GM19043 (cell line): ENCODE results near the gene KIF26B.
"Not testable (repeated sequence)": the region's sequence is repeated elsewhere in the genome, so short reads cannot be mapped to it uniquely, and the experiment has no call there.

Experiments
- ATAC-seq: cut with Tn5 transposase; IDR thresholded peaks from one replicate; pipeline ENCODE4 v1.9.1; 2021; ENCODE audit warnings: low read depth; ENCODE audit not compliant: unreplicated experiment

KIF26B gene

DNA sequence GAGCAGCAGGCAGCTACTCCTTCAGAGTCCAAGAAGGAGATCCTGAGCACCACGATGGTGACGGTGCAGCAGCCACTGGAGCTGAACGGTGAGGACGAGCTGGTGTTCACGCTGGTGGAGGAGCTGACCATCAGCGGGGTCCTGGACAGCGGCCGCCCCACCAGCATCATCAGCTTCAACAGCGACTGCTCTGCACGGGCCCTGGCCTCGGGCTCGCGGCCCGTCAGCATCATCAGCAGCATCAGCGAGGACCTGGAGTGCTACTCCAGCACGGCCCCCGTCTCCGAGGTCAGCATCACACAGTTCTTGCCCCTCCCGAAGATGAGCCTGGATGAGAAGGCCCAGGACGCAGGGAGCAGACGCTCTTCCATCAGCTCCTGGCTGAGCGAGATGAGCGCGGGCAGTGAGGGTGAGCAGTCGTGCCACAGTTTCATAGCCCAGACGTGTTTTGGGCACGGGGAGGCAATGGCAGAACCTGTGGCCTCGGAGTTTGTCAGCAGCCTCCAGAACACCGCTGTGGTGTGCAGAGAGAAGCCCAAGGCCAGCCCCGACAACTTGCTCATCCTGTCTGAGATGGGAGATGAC is 531.8 kb downstream of the KIF26B start:
- no peak for ATAC-seq

DNA sequence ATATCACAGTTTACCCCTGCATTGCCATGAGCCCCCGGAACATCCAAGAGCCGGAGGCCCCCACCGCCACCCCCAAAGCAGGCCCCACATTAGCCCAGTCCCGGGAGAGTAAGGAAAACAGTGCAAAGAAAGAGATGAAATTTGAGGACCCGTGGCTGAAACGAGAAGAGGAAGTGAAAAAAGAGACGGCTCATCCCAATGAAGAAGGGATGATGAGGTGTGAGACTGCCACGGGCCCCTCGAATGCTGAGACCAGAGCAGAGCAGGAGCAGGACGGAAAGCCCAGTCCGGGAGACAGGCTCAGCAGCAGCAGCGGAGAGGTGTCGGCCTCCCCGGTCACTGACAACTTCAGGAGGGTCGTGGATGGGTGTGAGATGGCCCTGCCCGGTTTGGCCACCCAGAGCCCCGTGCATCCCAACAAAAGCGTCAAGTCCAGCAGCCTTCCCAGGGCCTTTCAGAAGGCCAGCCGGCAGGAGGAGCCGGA is 532.4 kb downstream of the KIF26B start:
- ATAC-seq: no peak

DNA sequence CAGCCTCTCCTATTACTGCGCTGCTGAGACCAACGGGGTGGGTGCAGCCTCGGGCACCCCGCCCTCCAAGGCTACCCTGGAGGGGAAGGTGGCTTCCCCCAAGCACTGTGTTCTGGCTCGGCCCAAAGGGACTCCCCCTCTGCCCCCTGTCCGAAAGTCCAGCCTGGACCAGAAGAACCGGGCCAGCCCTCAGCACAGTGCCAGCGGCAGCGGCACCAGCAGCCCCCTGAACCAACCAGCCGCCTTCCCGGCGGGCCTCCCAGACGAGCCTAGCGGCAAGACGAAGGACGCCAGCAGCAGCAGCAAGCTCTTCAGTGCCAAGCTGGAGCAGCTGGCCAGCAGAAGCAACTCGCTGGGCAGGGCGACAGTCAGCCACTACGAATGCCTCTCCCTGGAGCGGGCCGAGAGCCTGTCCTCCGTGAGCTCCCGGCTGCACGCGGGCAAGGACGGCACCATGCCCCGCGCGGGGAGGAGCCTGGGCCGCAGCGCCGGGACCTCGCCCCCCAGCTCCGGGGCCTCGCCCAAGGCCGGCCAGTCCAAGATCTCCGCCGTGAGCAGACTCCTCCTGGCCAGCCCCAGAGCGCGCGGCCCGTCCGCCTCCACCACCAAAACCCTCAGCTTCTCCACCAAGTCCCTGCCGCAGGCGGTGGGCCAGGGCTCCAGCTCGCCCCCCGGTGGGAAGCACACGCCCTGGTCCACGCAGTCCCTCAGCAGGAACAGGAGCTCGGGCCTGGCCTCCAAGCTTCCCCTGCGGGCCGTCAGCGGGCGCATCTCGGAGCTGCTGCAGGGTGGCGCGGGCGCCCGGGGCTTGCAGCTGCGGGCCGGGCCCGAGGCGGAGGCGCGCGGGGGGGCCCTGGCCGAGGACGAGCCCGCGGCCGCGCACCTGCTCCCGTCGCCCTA is 533.1 kb downstream of the KIF26B start:
- no peak for ATAC-seq

DNA sequence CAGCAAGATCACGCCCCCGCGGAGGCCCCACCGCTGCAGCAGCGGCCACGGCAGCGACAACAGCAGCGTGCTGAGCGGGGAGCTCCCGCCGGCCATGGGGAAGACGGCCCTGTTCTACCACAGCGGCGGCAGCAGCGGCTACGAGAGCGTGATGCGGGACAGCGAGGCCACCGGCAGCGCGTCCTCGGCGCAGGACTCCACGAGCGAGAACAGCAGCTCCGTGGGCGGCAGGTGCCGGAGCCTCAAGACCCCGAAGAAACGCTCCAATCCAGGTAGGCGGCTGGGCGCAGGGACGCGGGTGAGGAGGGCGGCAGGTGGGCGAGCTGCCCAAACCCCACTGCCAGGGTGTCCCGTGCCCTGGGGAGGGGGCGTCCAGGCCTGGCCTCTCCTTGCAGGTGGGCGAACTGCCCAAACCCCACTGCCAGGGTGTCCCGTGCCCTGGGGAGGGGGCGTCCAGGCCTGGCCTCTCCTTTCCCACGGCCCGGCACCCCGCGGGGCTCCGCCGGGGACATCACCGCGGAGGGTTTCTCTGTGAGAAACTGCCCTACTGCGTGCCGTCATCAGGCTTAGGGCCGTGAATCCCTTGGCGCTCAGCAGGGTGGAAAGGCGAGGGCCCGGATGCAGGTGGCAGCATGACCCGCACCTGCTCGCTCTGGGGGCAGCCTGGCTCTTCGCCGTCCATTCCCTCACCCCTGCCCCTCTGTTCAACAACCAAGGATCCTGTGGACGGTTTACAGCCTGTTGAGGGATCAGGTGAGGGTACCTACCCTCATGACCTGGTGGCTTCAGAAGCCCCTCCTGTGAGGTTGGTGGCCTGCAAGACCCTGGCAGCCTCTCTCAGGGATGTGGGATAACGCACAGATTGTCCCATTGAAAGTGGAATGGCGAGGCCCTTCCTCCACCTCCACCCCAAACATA is 534.0 kb downstream of the KIF26B start:
- ATAC-seq: no peak

DNA sequence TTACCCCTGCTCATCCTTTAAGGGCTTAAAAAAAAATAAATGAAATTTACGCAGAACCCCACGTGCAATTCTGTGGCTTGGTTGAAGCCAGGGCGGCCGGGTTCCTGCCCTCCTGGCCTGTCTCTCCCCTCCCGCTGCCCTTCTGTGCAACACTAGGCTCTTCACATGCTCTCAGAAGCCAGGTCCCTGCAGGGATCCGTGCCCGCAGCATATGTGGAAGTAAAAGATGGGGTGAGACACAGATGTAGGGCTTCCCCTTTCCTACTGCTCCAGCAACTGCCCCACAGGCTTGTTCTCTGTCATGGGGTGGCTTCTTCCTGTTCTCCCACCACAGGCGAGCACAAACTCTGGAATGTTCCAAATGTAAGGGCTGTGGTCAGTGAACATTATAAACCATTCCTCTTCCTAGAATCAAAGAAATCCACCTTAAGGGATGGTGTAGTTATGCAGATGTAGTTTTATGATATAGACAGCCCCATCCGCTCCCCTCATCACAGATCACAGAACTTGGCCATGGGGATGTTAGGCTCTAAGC is 535.4 kb downstream of the KIF26B start:
- ATAC-seq: no peak

DNA sequence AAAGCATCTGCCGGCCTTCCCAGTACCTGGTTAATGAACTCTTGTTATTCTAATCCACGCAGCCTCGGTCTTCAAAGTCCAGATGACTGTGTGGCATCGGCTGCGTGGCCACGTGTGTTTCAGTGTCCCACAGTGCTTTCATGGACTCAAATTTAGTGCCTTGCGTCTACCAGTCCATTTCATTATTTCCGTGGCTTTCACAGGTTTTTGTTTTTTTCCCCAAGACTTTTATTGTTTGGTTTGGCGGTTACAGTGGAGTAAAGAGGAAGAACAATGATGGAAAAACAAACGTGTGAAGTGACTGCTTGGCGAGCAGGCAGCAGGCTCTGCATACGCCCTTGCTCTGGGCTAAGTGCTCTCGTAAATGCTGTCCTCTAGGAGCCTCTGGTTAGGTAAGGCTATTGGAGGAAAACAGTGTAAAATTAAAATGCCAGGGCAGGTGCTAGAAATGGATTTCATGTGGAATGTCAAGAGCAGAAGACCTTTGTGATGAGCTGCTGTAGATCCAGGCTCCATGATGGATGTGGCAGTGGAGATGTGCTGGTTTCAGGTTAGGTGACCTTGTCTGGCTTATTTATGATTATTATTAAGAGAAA is 536.3 kb downstream of the KIF26B start:
- ATAC-seq: no peak

DNA sequence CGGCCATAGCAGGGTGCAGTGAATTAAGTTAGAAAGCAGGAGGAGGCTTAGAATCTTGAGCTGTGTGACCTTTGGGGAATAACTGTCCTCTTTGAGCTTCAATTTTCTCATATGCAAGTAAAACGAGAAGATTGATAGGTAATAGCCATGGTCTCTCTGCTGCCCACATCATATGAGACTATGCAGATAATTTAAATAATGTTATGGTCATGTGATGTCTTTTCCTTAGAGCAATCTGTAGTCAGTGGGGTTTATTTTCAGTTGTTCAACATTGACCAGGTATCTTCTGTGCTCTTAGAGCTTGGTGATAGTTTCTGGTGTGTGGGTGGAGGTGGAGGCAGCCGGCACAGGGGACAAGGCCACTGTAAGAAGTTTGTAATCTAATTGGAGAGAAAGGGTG is 537.1 kb downstream of the KIF26B start:
- ATAC-seq: no peak

DNA sequence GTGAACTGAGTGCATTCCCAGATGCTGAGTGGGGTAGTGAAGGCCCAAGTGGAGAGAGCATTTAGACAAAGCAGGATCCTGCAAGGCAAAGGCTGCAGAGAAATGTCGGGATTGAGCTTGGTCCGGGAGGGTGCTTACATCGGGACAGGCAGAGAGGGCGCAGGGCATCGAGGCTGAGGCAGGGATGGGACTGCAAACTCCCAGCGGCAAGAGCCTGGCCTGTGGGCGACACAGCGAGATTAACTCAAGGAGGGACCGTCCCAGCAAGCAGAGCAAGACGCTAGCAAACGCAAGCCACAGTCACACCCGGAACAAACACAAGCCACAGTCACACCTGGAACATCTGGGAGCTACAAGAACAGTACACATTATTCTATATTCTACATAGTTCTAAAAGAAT is 537.5 kb downstream of the KIF26B start:
- no peak for ATAC-seq

DNA sequence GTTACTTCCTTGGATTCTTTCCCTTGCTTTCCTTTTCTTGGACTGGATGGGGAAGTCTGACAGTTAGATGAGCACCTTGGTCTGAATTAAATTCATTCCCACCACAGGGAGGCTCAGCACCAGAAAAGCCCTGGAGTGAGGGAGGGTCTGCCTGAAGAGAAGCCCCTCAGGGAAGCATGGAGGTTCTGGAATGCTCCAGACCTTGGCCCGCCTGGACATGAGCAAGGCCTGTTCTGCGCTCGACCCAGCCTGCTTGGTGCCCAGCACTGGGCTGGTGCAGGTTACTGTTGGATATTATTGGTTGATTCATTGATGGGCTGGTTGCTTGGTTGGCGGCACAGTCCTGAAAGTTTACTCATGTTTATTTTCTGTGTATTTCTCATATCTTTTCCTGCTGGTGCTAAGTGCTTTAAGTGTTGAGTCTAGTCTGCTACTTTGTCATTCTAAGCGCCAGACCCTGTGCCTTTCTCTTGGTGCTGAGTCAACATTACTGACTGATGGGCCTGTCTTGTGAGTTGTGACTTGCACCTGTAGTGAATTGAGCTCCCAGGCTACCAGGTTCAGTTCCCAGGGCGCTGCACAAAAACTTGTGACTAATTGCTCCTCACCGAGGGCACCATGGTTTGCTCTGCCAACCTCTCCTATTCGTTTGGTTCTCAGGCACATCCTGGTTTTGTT is 538.5 kb downstream of the KIF26B start:
- ATAC-seq: no peak

DNA sequence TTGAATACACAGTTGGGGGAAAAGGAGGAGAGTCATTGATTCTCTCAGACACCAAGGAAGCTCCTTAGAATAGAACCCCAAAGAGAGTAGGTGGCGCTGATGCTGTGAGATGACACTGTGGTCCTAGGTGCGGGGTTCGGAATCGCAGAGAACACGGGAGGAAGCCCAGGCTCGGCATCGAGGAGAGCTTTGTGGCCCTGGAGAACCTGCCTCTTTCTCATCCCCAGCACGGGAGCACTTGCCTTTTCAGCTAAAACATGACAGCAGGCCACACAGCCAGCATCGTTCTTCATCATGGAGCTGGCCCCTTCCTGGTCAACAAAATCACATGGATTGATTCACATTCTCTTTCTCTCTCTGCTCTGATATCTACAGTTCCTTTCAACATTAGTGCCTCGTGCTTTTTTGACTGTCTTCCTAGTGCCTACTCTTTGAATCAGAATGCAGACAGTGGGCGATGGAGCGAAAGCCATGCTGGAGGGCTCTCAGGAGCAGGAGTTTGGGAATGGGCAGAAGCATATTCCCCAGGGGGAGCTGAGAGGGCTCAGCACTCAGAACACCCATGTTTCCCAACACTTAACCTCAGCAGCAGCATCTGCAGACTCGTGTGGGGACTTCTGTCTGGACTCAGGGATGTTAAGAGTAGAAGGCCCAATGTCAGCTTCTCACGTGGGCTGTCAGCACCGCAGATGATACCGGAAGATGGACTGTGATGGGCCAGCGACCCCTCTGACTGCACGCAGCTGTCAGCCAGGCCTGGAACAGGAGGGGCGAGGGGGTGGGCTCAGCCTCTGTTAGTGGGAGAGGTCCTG is 539.4 kb downstream of the KIF26B start:
- ATAC-seq: no peak

DNA sequence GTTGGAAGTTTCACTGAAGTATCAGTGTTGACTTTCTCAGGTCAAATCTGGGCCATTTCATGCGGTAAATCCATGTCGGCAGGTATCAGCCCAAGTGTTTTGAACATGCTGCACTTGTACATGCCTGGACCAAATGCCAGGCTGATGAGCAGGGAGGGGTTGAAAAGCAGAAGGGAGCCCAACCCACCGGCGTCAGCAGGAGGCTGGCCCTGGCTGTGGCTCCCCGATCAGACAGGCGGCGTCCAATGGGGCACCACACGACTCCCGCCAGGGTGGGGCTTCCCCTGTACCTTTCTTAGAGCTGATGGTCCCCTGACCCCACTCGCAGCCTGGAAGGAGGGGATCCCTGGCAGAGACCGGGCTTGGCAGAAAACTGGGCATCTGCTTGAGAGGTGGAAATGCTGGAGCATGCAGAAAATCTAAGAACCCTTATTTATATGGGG is 540.0 kb downstream of the KIF26B start:
- no peak for ATAC-seq

DNA sequence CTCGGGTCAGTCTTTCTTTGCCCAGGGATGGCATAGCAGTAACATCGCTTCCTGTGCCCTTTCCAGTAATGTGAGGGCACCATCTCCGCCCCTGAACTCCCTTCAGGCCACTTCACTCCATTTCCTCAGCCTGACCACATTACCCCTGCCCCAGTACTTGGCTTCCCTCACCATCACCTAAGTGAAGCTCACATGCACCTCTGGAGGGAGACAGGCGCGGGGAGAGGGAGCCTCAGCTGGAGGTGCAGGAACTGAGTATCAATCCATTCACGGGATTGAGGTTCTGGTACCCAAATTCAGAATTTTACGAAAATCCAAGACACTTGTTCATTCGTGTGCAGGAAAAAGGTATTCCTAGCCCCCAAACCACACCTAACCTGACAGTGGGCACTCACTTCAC is 540.4 kb downstream of the KIF26B start:
- ATAC-seq: no peak

DNA sequence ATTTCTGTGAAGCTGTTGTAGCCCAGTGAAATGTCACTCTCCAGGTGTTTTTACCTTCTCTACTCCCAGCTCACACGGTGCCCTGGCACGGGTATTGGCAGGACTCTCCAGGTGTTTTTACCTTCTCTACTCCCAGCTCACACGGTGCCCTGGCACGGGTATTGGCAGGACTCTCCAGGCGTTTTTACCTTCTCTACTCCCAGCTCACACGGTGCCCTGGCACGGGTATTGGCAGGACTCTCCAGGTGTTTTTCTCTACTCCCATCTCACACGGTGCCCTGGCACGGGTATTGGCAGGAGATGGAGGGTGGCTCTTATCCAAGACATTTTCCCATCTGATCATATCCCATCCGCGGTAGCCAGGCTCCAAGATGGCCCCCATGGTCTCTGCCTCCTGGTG is 540.9 kb downstream of the KIF26B start:
- not testable (repeated sequence) for ATAC-seq

DNA sequence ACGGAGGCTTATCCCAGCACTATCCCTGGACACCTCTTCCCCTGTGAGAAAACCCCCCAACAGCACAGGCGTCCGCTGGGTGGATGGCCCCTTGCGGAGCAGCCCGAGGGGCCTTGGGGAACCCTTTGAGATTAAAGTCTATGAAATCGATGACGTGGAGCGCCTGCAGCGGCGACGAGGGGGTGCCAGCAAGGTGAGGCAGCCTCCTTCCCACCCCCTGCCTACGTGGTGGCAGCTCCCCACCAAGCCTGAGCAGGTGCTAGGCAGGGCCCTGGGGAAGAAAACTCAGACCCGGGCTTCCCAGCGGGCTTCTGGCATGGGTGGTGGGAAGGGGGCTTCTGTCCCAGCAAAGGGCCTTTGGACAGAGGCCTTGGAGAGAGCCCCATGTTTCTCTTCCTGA is 543.3 kb downstream of the KIF26B start:
- ATAC-seq: no peak

DNA sequence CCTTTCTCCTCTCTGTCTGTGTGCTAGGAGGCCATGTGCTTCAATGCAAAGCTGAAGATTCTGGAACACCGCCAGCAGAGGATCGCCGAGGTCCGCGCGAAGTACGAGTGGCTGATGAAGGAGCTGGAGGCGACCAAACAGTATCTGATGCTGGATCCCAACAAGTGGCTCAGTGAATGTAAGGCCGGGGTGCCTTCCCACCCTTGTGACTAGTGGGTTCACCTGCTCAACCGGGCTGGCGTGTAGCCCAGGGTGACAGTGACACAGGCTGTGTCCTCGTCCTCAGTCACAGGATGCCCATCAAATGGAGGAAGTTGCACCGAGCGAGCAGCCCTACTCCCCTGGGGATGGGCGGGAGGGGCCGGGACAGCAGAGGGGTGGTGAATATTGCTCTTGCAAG is 544.1 kb downstream of the KIF26B start:
- no peak for ATAC-seq

DNA sequence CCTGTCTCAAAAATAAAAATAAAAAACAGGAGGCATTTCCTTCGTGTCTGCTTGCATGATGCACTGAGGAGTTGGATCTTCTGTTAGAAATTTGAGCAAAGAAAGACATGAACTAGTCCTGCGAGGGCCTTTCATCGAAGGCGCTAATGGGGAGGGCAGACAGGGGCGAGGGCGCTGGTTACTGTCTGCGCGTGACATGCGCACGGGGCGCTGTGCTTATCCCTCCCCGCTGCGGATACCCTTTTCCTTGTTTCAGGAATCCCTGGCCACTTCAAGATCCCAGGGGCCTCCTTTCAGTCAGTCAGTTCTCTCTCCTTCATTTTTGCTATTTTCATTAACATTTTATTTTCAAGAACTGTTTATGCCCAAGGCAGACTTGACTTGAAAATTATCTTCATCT is 545.8 kb downstream of the KIF26B start:
- ATAC-seq: no peak

DNA sequence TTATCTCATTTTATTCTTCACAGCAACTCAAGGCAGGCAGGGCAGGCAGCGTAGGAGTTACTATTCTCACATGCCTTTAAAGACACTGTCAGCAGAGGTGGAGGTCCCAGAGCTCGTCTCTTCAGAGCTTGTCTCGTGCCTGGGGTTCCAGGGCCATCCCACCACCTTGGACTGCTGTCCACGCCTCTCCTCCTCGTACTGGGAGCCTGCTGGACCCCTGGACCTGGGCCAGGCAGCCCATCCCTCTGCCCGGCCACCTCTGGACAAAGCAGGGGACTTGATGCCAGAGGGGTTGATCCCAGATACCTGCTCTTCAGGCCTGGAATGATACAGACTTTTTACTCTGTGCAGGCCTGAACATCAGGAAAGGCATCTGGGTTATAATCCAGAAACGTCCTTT is 546.8 kb downstream of the KIF26B start:
- no peak for ATAC-seq

DNA sequence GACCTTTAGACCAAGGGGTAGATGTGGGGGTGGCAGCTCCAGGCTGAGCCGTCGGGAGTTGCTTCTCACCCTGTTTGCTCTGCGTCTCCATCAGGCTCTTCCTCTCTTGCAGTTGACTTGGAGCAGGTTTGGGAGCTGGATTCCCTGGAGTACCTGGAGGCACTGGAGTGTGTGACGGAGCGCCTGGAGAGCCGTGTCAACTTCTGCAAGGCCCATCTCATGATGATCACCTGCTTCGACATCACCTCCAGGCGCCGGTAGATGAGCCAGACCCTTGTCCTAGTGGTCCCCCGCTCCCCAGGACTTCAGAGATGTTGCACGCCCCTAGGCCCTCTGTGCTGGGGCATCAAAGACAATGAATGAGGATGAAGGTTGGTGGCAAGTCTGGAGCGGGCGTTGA is 547.6 kb downstream of the KIF26B start:
- ATAC-seq: no peak

DNA sequence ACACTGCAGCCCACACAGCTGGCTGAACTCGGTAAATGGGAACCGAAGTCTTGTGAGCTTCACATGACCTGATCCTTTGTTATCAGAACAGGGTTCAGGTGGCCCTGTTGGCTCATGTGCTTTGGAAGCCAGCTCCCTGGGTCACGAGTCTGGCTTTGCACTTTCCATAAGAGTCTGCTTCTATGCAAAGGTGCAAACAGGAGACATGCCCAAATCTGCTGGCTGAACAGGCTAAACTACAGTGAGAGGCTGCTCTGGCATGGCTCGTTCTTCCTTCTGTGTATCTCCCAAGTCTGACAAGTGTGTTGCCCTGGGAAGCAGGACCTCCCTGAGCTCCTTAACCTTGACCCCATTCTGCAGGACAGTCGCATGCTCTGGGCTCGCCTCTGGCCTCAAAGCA is 549.6 kb downstream of the KIF26B start:
- ATAC-seq: no peak
